Endothelial cell of umbilical vein (primary cell): ENCODE measurements around the gene PDK2. TPM values are rescaled to one million over a fixed set of nuclear protein-coding genes. Genes with fewer than 3 reads are reported as not detected.

Experiments used
- BruUV-seq: library from RNA; stranded (reverse); fragments of 400-500 nt; replicated peaks from 2 replicates; lab custom pipeline; 2021; lab: Mats Ljungman, UMichigan
- CTCF ChIA-PET: fragments of 300-600, 350-600 bp; sonication (Branson Sonifier 250); formaldehyde crosslinking; loops from one replicate; lab custom pipeline; 2021; ENCODE audit warnings: antibody characterized with exemption, inconsistent platforms; lab: Charles Lee
- POLR2A ChIA-PET: fragments of 300-600, 350-600 bp; sonication (Branson Sonifier 250); formaldehyde crosslinking; loops from one replicate; lab custom pipeline; 2021; ENCODE audit warnings: antibody characterized with exemption, inconsistent platforms; lab: Charles Lee
- DNase-seq: peaks from one replicate; pipeline ENCODE4 v3.0.0-alpha.2; 2011; ENCODE audit warnings: low read depth, low spot score
- FAIRE-seq: peaks from 2 replicates; lab custom pipeline; 2011; peaks lifted over from hg19 to GRCh38; lab: Jason Lieb, UNC
- H2AFZ ChIP-seq: 2 replicates; pipeline ENCODE4 v1.6.0; 2012; ENCODE audit warnings: low read depth, low read length, control low read depth, inconsistent platforms
- H3K27ac ChIP-seq: 2 replicates; pipeline ENCODE4 v1.5.1; 2011; ENCODE audit warnings: low read depth, mild to moderate bottlenecking, control low read depth, low read length, moderate library complexity; ENCODE audit not compliant: insufficient read depth
- H3K27me3 ChIP-seq, 2 experiments: 2 replicates each; pipeline versions ENCODE4 v1.6.0 to v1.6.1; 2011; ENCODE audit warnings: low read length in 2 of 2, mixed read lengths in 1 of 2; ENCODE audit not compliant: control insufficient read depth in 2 of 2, insufficient read depth in 2 of 2
- H3K36me3 ChIP-seq, 2 experiments: 2 replicates in 1 of 2; 3 replicates in 1 of 2; pipeline ENCODE4 v1.5.1; 2011; ENCODE audit warnings: low read length in 2 of 2, mild to moderate bottlenecking in 1 of 2, moderate library complexity in 1 of 2; ENCODE audit not compliant: control insufficient read depth in 2 of 2, insufficient read depth in 2 of 2; ENCODE audit errors: extremely low read depth in 1 of 2
- H3K4me1 ChIP-seq: 3 replicates; pipeline ENCODE4 v1.5.1; 2011; ENCODE audit warnings: mild to moderate bottlenecking, low read length; ENCODE audit not compliant: control insufficient read depth, insufficient read depth; ENCODE audit errors: extremely low read depth
- H3K4me2 ChIP-seq: 2 replicates; pipeline ENCODE4 v1.6.1; 2011; ENCODE audit warnings: low read length, control low read depth, mixed read lengths; ENCODE audit not compliant: insufficient read depth
- H3K4me3 ChIP-seq, 3 experiments: fragments of 200-600 bp in 1 of 3; sonication (generic), shearing (Covaris generic) in 1 of 3; replicated peaks in 1 of 3; 2 replicates each; pipeline ENCODE4 v1.5.1; 2011 to 2016; ENCODE audit warnings: control low read depth in 3 of 3, low read length in 3 of 3, mild to moderate bottlenecking in 2 of 3, inconsistent platforms in 1 of 3, low read depth in 1 of 3, moderate library complexity in 1 of 3; ENCODE audit not compliant: insufficient read depth in 1 of 3
- H3K79me2 ChIP-seq: 2 replicates; pipeline ENCODE4 v1.6.0; 2012; ENCODE audit warnings: low read length, inconsistent platforms; ENCODE audit not compliant: control insufficient read depth, insufficient read depth
- H3K9ac ChIP-seq: replicated peaks from 2 replicates; pipeline ENCODE3; 2011; ENCODE audit warnings: low read length, control low read depth; ENCODE audit not compliant: insufficient read depth; ENCODE audit errors: extremely low read depth
- H3K9me1 ChIP-seq: replicated peaks from 3 replicates; pipeline ENCODE4 v1.6.0; 2011; ENCODE audit warnings: mild to moderate bottlenecking, low read length; ENCODE audit not compliant: control insufficient read depth, insufficient read depth; ENCODE audit errors: extremely low read depth
- H3K9me3 ChIP-seq: replicated peaks from 2 replicates; pipeline ENCODE4 v1.5.1; 2012; ENCODE audit warnings: low read length, inconsistent platforms; ENCODE audit not compliant: control insufficient read depth, insufficient read depth
- H4K20me1 ChIP-seq: replicated peaks from 2 replicates; pipeline ENCODE3; 2011; ENCODE audit warnings: mild to moderate bottlenecking, low read length; ENCODE audit not compliant: control insufficient read depth, insufficient read depth; ENCODE audit errors: extremely low read depth
- CTCF ChIP-seq, 2 donors: IDR thresholded peaks; 1 replicate in 1 of 2; 2 replicates in 1 of 2; pipeline ENCODE4 v1.5.1; 2011; ENCODE audit warnings: low read length in 2 of 2, mild to moderate bottlenecking in 2 of 2, moderate library complexity in 2 of 2, control low read depth in 1 of 2, inconsistent platforms in 1 of 2, low read depth in 1 of 2; ENCODE audit not compliant: insufficient read depth in 1 of 2; ENCODE audit errors: extremely low read depth in 1 of 2
- EZH2 ChIP-seq: IDR thresholded peaks from 2 replicates; pipeline ENCODE4 v1.6.1; 2012; ENCODE audit warnings: borderline replicate concordance, low read depth, mild to moderate bottlenecking, moderate library complexity, low read length, inconsistent platforms; ENCODE audit not compliant: severe bottlenecking
- FOS ChIP-seq: IDR thresholded peaks from 2 replicates; pipeline ENCODE4 v1.6.1; 2011; ENCODE audit warnings: mild to moderate bottlenecking, low read length, moderate library complexity, borderline replicate concordance; ENCODE audit not compliant: insufficient read depth
- GATA2 ChIP-seq: IDR thresholded peaks from 2 replicates; pipeline ENCODE4 v1.7.0; 2011; ENCODE audit warnings: low read depth, mild to moderate bottlenecking, moderate library complexity, mixed read lengths, low read length; ENCODE audit not compliant: insufficient read length, insufficient read depth
- POLR2A ChIP-seq: IDR thresholded peaks from 2 replicates; pipeline ENCODE4 v1.6.1; 2012; ENCODE audit warnings: low read depth, mild to moderate bottlenecking, control low read depth, low read length
- dilution Hi-C: fragments of 300-500 bp; cut with MboI; formaldehyde crosslinking; loops from one replicate; pipeline ENCODE4 v1.15.0; 2019; ENCODE audit warnings: low sequenced_read_pairs; ENCODE audit not compliant: extremely low pct_ligation_motif_present
- intact Hi-C: fragments of 100-400 bp; cut with micrococcal nuclease; formaldehyde crosslinking; loops from one replicate; pipeline ENCODE4 v1.10.0; 2022
- polyA plus RNA-seq, 4 experiments: library from polyadenylated mRNA; depleted of rRNA in 3 of 4; stranded (reverse) in 3 of 4; unstranded in 1 of 4; fragments of >200 nt; gene quantifications; 2 replicates each; pipeline versions ENCODE4 v1.2.1 to v1.2.3, GENCODE V29; 2011 to 2012; ENCODE audit warnings: missing spikeins in 1 of 4
- total RNA-seq: library from RNA; stranded (reverse); gene quantifications from 2 replicates; pipeline ENCODE4 v1.2.3, GENCODE V29; 2021
- TF ChIP-seq, protein P1 (sequence below): IDR thresholded peaks from 2 replicates; pipeline ENCODE4 v1.6.1; 2011; ENCODE audit not compliant: insufficient read depth, insufficient read length

PDK2 gene
- total and polyA plus RNA-seq, 2 donors (not counting 3 experiments of a cell fraction or from before 2014, with no cell fraction given), result 21.3 to 114 TPM

- ChIA-PET CTCF (interaction anchor here (1.0 to 4.5 kb wide), 2 partner anchors 14 to 37 kb away, joined by 3 to 34 read pairs; no protein-coding TSS in a partner anchor), POLR2A (no interaction called here)
- no peak overlapping the region for H3K4me3 ChIP-seq
- no peak for DNase-seq
- H3K4me2 ChIP-seq, result no peak overlapping the region
- H3K27ac ChIP-seq, result no peak overlapping the region
- FAIRE-seq, result no peak
- intact Hi-C loops, result no loop called here
- no peaks in the 10 kb centered on the region for H3K9me3 ChIP-seq
- TF ChIP-seq CTCF (IDR thresholded peaks at IDR 0.05; ENCODE audit: extremely low read depth in 1 of 2, insufficient read depth in 1 of 2, low read depth in 1 of 2, low read length in 2 of 2), result no peak
- TF ChIP-seq, protein P1, sequence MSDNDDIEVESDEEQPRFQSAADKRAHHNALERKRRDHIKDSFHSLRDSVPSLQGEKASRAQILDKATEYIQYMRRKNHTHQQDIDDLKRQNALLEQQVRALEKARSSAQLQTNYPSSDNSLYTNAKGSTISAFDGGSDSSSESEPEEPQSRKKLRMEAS, result no peak
- TF ChIP-seq GATA2, result no peak
- TF ChIP-seq POLR2A, result no peak
- no peak for TF ChIP-seq EZH2
- TF ChIP-seq FOS, result no peak
- no peaks in the 10 kb centered on the region for H3K27me3 ChIP-seq
- no TSS peak for BruUV-seq
- H2AFZ ChIP-seq, result no peak overlapping the region
- H4K20me1 ChIP-seq, result no peaks in the 10 kb centered on the region
- H3K79me2 ChIP-seq, result peaks cover 11% of the 10 kb centered on the region
- dilution Hi-C loops, result no loop called here
- no peaks in the 10 kb centered on the region for H3K9me1 ChIP-seq
- H3K36me3 ChIP-seq, result no peaks in the 10 kb centered on the region
- peaks cover 14% of the 10 kb centered on the region for H3K4me1 ChIP-seq
- H3K9ac ChIP-seq, result no peak overlapping the region
Measured at GRCh38 chr17:50154604-50155003, 59.5 kb downstream of the PDK2 start.
